ENCODE data around the gene BEST2.
A peak's percentile ranks its signal among the peaks of the same experiment; 100 is the strongest.

DNA sequence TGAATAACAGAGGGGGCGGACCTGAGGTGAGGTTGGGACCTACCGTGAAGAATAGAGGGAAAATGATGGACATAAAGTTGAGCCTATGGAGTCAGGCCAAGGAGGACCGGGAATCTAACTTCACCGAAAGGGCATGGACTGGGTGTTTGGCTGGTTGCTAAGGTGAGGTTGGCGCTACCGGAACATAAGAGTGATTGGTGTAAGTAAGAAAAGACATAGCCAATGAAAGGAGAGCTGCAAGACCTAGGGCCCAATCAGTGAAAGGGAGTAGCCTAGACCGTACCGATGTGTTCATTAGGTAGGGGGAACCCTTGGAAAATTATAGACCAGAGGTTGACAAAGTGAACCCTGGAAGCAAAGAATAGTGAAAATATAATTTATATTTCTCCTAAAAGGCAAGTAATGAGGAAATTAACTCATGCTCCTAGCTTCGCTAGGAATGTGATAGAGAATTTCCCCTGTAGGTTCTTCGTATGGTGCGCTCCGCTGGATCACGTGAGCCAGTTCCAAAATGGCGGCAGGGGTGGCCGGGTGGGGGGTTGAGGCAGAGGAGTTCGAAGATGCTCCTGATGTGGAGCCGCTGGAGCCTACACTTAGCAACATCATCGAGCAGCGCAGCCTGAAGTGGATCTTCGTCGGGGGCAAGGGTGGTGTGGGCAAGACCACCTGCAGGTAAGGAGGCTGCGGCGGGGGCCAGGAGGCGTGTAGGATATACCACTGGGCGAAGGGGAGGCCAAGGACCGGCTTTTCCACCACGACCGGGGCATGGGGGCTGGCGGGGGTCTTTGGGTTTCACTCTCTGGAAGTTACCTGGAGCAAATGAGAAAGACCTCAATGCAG is 14.4 kb upstream of the BEST2 start, which contains the start of gene GET3:
- TF ChIP-seq, protein P1, sequence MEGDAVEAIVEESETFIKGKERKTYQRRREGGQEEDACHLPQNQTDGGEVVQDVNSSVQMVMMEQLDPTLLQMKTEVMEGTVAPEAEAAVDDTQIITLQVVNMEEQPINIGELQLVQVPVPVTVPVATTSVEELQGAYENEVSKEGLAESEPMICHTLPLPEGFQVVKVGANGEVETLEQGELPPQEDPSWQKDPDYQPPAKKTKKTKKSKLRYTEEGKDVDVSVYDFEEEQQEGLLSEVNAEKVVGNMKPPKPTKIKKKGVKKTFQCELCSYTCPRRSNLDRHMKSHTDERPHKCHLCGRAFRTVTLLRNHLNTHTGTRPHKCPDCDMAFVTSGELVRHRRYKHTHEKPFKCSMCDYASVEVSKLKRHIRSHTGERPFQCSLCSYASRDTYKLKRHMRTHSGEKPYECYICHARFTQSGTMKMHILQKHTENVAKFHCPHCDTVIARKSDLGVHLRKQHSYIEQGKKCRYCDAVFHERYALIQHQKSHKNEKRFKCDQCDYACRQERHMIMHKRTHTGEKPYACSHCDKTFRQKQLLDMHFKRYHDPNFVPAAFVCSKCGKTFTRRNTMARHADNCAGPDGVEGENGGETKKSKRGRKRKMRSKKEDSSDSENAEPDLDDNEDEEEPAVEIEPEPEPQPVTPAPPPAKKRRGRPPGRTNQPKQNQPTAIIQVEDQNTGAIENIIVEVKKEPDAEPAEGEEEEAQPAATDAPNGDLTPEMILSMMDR (IDR thresholded peaks at IDR 0.05): peak in 2 of 4 experiments; percentile 25 to 44
- peak in 1 of 2 donors; percentile 39 for TF ChIP-seq POLR2A (IDR thresholded peaks at IDR 0.05)
